ENCODE data around the gene ABLIM2. TPM values are rescaled to one million over a fixed set of nuclear protein-coding genes. Genes with fewer than 3 reads are reported as not detected.

The ABLIM2 gene
- total and polyA plus RNA-seq, 2 of the 13 experiments (the other 11 are each of a cell fraction or from before 2014, with no cell fraction given) = 0.20 to 0.37 TPM

DNA sequence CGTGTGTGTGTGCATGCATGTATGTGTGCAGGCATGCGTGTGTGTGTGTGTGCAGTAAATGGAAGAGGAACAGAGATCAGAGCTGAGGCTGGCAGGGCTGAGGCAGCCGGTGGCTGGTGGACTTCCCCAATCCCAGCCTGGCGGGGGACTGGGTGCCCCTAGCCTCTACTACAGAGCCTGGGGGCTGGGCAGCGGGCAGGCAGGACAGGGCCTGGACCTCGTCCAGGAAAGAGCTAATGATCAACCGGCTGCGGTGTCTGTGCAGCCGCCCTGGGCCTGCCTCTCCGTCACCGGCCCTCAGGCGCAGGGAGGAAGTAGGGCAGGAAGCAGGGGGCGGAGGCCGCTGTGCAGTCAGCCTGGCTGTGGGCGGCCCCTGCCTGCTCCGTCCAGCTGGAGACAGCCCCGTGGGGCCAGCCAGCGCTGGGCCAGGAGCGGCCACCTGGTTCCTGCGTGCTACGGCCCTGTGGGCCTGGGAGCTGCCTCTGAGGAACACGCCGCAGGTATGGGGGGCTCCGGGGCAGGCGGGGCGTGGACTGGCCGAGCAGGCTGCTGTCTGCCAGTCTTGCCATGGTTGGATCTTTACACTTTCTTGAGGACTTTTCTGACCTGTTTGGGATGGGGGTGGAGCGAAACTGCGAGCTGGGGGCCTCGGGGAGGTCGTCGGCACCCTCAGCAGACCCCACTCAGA lies 40.4 kb upstream of the ABLIM2 start, which contains the start of gene SH3TC1 (continued):
- TF ChIP-seq, protein P1, sequence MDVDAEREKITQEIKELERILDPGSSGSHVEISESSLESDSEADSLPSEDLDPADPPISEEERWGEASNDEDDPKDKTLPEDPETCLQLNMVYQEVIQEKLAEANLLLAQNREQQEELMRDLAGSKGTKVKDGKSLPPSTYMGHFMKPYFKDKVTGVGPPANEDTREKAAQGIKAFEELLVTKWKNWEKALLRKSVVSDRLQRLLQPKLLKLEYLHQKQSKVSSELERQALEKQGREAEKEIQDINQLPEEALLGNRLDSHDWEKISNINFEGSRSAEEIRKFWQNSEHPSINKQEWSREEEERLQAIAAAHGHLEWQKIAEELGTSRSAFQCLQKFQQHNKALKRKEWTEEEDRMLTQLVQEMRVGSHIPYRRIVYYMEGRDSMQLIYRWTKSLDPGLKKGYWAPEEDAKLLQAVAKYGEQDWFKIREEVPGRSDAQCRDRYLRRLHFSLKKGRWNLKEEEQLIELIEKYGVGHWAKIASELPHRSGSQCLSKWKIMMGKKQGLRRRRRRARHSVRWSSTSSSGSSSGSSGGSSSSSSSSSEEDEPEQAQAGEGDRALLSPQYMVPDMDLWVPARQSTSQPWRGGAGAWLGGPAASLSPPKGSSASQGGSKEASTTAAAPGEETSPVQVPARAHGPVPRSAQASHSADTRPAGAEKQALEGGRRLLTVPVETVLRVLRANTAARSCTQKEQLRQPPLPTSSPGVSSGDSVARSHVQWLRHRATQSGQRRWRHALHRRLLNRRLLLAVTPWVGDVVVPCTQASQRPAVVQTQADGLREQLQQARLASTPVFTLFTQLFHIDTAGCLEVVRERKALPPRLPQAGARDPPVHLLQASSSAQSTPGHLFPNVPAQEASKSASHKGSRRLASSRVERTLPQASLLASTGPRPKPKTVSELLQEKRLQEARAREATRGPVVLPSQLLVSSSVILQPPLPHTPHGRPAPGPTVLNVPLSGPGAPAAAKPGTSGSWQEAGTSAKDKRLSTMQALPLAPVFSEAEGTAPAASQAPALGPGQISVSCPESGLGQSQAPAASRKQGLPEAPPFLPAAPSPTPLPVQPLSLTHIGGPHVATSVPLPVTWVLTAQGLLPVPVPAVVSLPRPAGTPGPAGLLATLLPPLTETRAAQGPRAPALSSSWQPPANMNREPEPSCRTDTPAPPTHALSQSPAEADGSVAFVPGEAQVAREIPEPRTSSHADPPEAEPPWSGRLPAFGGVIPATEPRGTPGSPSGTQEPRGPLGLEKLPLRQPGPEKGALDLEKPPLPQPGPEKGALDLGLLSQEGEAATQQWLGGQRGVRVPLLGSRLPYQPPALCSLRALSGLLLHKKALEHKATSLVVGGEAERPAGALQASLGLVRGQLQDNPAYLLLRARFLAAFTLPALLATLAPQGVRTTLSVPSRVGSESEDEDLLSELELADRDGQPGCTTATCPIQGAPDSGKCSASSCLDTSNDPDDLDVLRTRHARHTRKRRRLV (CRISPR knock-in tag; IDR thresholded peaks at IDR 0.05) = no peak
- TF ChIP-seq CHD4 (IDR thresholded peaks at IDR 0.05; ENCODE audit: borderline replicate concordance, low read length) (no peak), BRD4 (CRISPR knock-in tag; IDR thresholded peaks at IDR 0.05) (peak; percentile 60), ZNF605 (CRISPR knock-in tag; IDR thresholded peaks at IDR 0.05) (no peak; the same call in 1 of the 2 replicates), ZNF749 (CRISPR knock-in tag; IDR thresholded peaks at IDR 0.05; ENCODE audit: borderline replicate concordance) (no peak), HDAC2 (CRISPR knock-in tag; IDR thresholded peaks at IDR 0.05) (peak; percentile 83), PCBP1 (IDR thresholded peaks at IDR 0.05; ENCODE audit: borderline replicate concordance, low read depth, low read length) (no peak), PHF8 (CRISPR knock-in tag; IDR thresholded peaks at IDR 0.05) (peak; percentile 78), ZNF615 (CRISPR knock-in tag; IDR thresholded peaks at IDR 0.05; ENCODE audit: borderline replicate concordance) (no peak), ZNF430 (CRISPR knock-in tag; IDR thresholded peaks at IDR 0.05) (peak; percentile 63; the same call in 1 of the 2 replicates), YEATS4 (CRISPR knock-in tag; IDR thresholded peaks at IDR 0.05; ENCODE audit: borderline replicate concordance) (no peak; the same call in 1 of the 2 replicates), NKX3-1 (CRISPR knock-in tag; IDR thresholded peaks at IDR 0.05) (no peak), ZFP82 (CRISPR knock-in tag; IDR thresholded peaks at IDR 0.05; ENCODE audit: borderline replicate concordance) (peak; percentile 44; the same call in 1 of the 2 replicates)
- TF ChIP-seq, protein P2, sequence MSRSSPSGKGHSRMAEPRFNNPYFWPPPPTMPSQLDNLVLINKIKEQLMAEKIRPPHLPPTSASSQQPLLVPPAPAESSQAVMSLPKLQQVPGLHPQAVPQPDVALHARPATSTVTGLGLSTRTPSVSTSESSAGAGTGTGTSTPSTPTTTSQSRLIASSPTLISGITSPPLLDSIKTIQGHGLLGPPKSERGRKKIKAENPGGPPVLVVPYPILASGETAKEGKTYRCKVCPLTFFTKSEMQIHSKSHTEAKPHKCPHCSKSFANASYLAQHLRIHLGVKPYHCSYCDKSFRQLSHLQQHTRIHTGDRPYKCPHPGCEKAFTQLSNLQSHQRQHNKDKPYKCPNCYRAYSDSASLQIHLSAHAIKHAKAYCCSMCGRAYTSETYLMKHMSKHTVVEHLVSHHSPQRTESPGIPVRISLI (CRISPR knock-in tag; IDR thresholded peaks at IDR 0.05; ENCODE audit: borderline replicate concordance) = peak; percentile 28; the same call in 1 of the 2 replicates
- TF ChIP-seq, protein P3, sequence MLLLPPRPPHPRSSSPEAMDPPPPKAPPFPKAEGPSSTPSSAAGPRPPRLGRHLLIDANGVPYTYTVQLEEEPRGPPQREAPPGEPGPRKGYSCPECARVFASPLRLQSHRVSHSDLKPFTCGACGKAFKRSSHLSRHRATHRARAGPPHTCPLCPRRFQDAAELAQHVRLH (CRISPR knock-in tag; IDR thresholded peaks at IDR 0.05; ENCODE audit: borderline replicate concordance, low read depth) = peak; percentile 73; the same call in 1 of the 2 replicates
- TF ChIP-seq, protein P4, sequence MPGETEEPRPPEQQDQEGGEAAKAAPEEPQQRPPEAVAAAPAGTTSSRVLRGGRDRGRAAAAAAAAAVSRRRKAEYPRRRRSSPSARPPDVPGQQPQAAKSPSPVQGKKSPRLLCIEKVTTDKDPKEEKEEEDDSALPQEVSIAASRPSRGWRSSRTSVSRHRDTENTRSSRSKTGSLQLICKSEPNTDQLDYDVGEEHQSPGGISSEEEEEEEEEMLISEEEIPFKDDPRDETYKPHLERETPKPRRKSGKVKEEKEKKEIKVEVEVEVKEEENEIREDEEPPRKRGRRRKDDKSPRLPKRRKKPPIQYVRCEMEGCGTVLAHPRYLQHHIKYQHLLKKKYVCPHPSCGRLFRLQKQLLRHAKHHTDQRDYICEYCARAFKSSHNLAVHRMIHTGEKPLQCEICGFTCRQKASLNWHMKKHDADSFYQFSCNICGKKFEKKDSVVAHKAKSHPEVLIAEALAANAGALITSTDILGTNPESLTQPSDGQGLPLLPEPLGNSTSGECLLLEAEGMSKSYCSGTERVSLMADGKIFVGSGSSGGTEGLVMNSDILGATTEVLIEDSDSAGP (CRISPR knock-in tag; IDR thresholded peaks at IDR 0.05; ENCODE audit: borderline replicate concordance) = peak; percentile 84; the same call in 1 of the 2 replicates
- TF ChIP-seq, protein P5, sequence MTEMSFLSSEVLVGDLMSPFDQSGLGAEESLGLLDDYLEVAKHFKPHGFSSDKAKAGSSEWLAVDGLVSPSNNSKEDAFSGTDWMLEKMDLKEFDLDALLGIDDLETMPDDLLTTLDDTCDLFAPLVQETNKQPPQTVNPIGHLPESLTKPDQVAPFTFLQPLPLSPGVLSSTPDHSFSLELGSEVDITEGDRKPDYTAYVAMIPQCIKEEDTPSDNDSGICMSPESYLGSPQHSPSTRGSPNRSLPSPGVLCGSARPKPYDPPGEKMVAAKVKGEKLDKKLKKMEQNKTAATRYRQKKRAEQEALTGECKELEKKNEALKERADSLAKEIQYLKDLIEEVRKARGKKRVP (CRISPR knock-in tag; IDR thresholded peaks at IDR 0.05) = no peak
- TF ChIP-seq, protein P6, sequence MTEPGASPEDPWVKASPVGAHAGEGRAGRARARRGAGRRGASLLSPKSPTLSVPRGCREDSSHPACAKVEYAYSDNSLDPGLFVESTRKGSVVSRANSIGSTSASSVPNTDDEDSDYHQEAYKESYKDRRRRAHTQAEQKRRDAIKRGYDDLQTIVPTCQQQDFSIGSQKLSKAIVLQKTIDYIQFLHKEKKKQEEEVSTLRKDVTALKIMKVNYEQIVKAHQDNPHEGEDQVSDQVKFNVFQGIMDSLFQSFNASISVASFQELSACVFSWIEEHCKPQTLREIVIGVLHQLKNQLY (CRISPR knock-in tag; IDR thresholded peaks at IDR 0.05) = peak; percentile 71; the same call in 1 of the 2 replicates

Measured in HepG2 (cell line).